ENCODE data around the gene KIF1B.

Gene KIF1B

DNA sequence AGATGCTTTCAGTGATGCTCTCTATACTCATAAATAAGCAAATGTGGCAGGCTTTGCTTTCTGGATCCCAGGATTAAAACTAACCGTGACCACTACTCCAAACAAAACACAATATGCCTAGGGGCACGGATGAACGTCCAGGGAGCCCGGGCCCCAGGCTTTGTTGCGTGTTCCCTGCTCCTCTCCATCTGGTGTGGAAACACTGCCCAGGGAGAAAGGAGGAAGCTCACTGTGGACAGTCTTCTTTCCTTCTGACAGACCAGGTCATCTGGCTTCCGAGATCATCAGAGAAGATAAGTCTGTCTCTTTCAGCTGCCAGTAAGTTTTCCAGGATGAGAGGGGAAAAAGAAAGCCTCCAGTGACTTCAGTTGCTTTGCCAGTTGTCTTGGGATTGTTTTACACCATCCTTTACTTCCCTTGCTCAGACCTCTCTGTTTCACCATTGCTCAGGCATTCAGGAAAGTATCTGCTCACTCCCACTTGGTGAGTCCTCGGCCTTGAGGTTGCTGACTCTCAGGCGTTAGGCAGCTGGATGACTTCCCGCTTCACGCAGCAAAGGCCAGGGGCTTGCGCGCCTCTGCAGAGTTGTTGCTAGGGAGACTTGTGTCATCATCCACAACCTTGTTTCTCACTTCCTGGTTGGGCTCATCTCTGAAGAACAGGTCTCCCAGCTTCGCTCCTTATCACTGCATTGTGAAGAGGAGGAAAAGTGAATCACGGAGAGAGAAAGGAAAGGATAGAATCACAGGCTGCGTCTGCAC is 167.9 kb downstream of the KIF1B start:
- H3K4me2 ChIP-seq (ENCODE audit: low read depth, low read length, poor library complexity, severe bottlenecking), result no peak overlapping the region
- H3K9ac ChIP-seq (ENCODE audit: low read length), result no peak overlapping the region
- no peaks in the 10 kb centered on the region for H3K9me3 ChIP-seq (ENCODE audit: insufficient read depth, low read length)
- H4K20me1 ChIP-seq (ENCODE audit: low read depth, low read length), result no peaks in the 10 kb centered on the region
- H3K4me3 ChIP-seq (ENCODE audit: insufficient read depth, low read length, poor library complexity, severe bottlenecking), result no peak overlapping the region
- no peaks in the 10 kb centered on the region for H3K9me2 ChIP-seq (replicated peaks; ENCODE audit: insufficient read depth, low read length)
- H3K36me3 ChIP-seq (ENCODE audit: low read length), result no peaks in the 10 kb centered on the region
- H3K79me2 ChIP-seq (ENCODE audit: insufficient read depth, low read length), result no peaks in the 10 kb centered on the region
- no peak overlapping the region for H3K27ac ChIP-seq (ENCODE audit: low read depth, low read length)
- no peaks in the 10 kb centered on the region for H3K27me3 ChIP-seq (ENCODE audit: low read length)
- TF ChIP-seq EZH2phosphoT487 (conservative IDR thresholded peaks at IDR 0.05; ENCODE audit: low read length), result no peak
- TF ChIP-seq CTCF (IDR thresholded peaks at IDR 0.05; ENCODE audit: insufficient read depth, low read length, poor library complexity, severe bottlenecking), result no peak
- H2AFZ ChIP-seq (ENCODE audit: low read depth, low read length, severe bottlenecking), result no peak overlapping the region
- no peaks in the 10 kb centered on the region for H3F3A ChIP-seq (ENCODE audit: insufficient read depth)

DNA sequence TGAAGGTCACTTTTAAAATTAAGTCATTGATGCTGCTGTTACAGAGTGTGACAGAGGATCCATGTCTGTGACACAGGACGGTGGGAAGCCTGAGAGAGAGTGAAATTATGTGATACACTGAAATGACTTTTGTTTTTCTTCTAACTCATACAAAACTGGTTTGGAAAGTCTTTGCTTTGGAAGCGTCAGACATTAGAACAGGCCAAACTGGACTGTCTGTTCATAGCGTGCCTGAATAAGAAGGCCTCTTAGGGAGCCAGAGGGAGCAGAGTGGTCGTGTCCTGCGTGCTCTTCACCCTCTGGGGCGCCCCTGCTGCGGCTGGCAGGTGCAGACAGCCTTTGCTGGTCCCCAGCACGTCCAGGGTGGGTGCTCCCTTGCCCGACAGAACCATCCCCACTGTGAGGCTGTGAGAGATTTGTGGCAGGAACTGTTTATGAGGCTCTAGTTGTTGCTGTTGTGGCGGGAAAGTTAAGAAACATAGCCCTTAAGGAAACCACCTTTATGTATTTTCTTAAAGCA is 168.8 kb downstream of the KIF1B start:
- Histone ChIP-seq H3K27me3 (ENCODE audit: low read length) (no peaks in the 10 kb centered on the region), H3K9me3 (ENCODE audit: insufficient read depth, low read length) (no peaks in the 10 kb centered on the region), H3K79me2 (ENCODE audit: insufficient read depth, low read length) (no peaks in the 10 kb centered on the region), H4K20me1 (ENCODE audit: low read depth, low read length) (no peaks in the 10 kb centered on the region), H3K4me3 (ENCODE audit: insufficient read depth, low read length, poor library complexity, severe bottlenecking) (no peak overlapping the region), H3K9ac (ENCODE audit: low read length) (no peak overlapping the region), H3K27ac (ENCODE audit: low read depth, low read length) (no peak overlapping the region), H3K9me2 (replicated peaks; ENCODE audit: insufficient read depth, low read length) (no peaks in the 10 kb centered on the region), H2AFZ (ENCODE audit: low read depth, low read length, severe bottlenecking) (no peak overlapping the region), H3K36me3 (ENCODE audit: low read length) (no peaks in the 10 kb centered on the region), H3K4me2 (ENCODE audit: low read depth, low read length, poor library complexity, severe bottlenecking) (no peak overlapping the region), H3F3A (ENCODE audit: insufficient read depth) (no peaks in the 10 kb centered on the region)
- TF ChIP-seq EZH2phosphoT487 (conservative IDR thresholded peaks at IDR 0.05; ENCODE audit: low read length), result no peak
- TF ChIP-seq CTCF (IDR thresholded peaks at IDR 0.05; ENCODE audit: insufficient read depth, low read length, poor library complexity, severe bottlenecking), result no peak

DNA sequence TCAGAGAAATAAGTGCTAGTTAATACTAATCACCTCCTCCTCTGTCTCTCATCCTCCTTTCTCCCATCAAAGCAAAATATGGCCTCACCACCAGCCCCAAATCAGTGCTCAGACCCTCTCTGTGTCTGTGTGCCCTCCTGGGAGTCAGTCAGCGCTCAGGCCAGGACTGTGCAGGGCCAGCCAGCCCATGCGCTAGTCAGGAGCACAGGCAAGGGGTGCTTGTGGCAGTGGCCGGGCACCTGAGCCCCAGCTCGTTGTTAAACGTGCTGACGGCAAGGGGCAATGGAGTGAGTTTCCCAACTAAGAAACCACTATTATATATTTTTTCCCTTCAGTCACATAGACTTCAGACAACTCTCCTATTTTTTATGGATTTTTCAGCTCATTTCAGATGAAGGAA is 169.3 kb downstream of the KIF1B start:
- Histone ChIP-seq H3K4me3 (ENCODE audit: insufficient read depth, low read length, poor library complexity, severe bottlenecking) (no peak overlapping the region), H3K36me3 (ENCODE audit: low read length) (no peaks in the 10 kb centered on the region), H4K20me1 (ENCODE audit: low read depth, low read length) (no peaks in the 10 kb centered on the region), H3K27ac (ENCODE audit: low read depth, low read length) (no peak overlapping the region), H3K9me2 (replicated peaks; ENCODE audit: insufficient read depth, low read length) (no peaks in the 10 kb centered on the region), H3K27me3 (ENCODE audit: low read length) (no peaks in the 10 kb centered on the region), H3F3A (ENCODE audit: insufficient read depth) (no peaks in the 10 kb centered on the region), H3K9ac (ENCODE audit: low read length) (no peak overlapping the region), H2AFZ (ENCODE audit: low read depth, low read length, severe bottlenecking) (no peak overlapping the region), H3K4me2 (ENCODE audit: low read depth, low read length, poor library complexity, severe bottlenecking) (no peak overlapping the region), H3K79me2 (ENCODE audit: insufficient read depth, low read length) (no peaks in the 10 kb centered on the region), H3K9me3 (ENCODE audit: insufficient read depth, low read length) (no peaks in the 10 kb centered on the region)
- TF ChIP-seq CTCF (IDR thresholded peaks at IDR 0.05; ENCODE audit: insufficient read depth, low read length, poor library complexity, severe bottlenecking), result no peak
- TF ChIP-seq EZH2phosphoT487 (conservative IDR thresholded peaks at IDR 0.05; ENCODE audit: low read length), result no peak
